Epithelial cell of esophagus (primary cell): ENCODE measurements around the gene HPS4.

ENCODE experiments used
- DNase-seq: peaks from one replicate; pipeline ENCODE4 v3.0.0; 2010; ENCODE audit warnings: low read depth
- H3K4me3 ChIP-seq: 2 replicates; pipeline ENCODE4 v1.5.1; 2011; ENCODE audit warnings: mild to moderate bottlenecking, low read length, control low read depth
- CTCF ChIP-seq: IDR thresholded peaks from 2 replicates; pipeline ENCODE4 v1.5.1; 2011; ENCODE audit warnings: low read depth, mild to moderate bottlenecking, low read length, control low read depth, inconsistent platforms; ENCODE audit not compliant: insufficient read depth; ENCODE audit errors: missing control alignments

HPS4 gene

GRCh38 chr22:26432619-26433311 lies 50.8 kb downstream of the HPS4 start:
- no peak for DNase-seq
- no peak for TF ChIP-seq CTCF
- no peak overlapping the region for H3K4me3 ChIP-seq

GRCh38 chr22:26431261-26431995 lies 52.2 kb downstream of the HPS4 start:
- no peak for TF ChIP-seq CTCF
- no peak for DNase-seq
- H3K4me3 ChIP-seq, result no peak overlapping the region

GRCh38 chr22:26430600-26430999 lies 53.0 kb downstream of the HPS4 start:
- H3K4me3 ChIP-seq, result no peak overlapping the region
- DNase-seq, result no peak
- TF ChIP-seq CTCF, result no peak

- no peak for DNase-seq
- H3K4me3 ChIP-seq, result peak overlapping the region; percentile 34
- no peak for TF ChIP-seq CTCF
These were observed 53.9 kb downstream of the HPS4 start for GRCh38 chr22:26429458-26430286.

GRCh38 chr22:26428515-26429457 lies 54.8 kb downstream of the HPS4 start, which contains the start of gene ASPHD2:
ASPHD2 (plus strand) TSS chr22:26429260; CDS start chr22:26433616, 4,356 bp downstream.
- no peak for TF ChIP-seq CTCF
- DNase-seq, result peak; percentile 60
- peak within 1 kb of the TSS; percentile 56 for H3K4me3 ChIP-seq

GRCh38 chr22:26426924-26427323 lies 56.7 kb downstream of the HPS4 start:
- no peak for TF ChIP-seq CTCF
- no peak overlapping the region for H3K4me3 ChIP-seq
- no peak for DNase-seq
